Pons (tissue), 1 donor: Measurements from ENCODE around the gene C3orf38.
"Not testable (repeated sequence)": the region's sequence is repeated elsewhere in the genome, so short reads cannot be mapped to it uniquely, and the experiment has no call there.

ENCODE experiments used
- DNase-seq: peaks from one replicate; pipeline ENCODE4 v3.0.0-alpha.2; 2016; ENCODE audit warnings: low spot score

C3orf38 gene

GRCh38 chr3:88149509-88150362 lies at the start of gene C3orf38:
Gene C3orf38 (plus strand): TSS chr3:88149959. CDS start chr3:88150053, 94 bp downstream.
- DNase-seq, result peak; percentile 97

DNA sequence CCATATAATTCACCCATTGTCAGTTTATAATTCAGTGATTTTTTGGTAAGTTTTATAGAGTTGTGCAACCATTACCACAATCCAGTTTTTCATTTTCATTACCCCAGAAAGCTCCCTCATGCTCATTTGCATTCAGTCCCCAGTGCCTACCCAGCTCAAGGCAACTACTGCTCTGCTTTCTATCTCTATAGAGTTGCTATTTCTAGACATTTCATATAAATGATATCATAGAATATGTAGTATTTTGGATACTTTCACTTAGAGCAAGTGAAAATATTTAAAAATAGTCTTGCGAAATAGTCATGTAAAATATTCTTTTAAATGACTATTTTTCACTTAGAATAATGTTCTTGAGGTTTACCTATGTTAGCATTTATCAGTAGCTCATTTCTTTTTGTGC lies 48.6 kb upstream of the C3orf38 start:
- DNase-seq, result no peak

DNA sequence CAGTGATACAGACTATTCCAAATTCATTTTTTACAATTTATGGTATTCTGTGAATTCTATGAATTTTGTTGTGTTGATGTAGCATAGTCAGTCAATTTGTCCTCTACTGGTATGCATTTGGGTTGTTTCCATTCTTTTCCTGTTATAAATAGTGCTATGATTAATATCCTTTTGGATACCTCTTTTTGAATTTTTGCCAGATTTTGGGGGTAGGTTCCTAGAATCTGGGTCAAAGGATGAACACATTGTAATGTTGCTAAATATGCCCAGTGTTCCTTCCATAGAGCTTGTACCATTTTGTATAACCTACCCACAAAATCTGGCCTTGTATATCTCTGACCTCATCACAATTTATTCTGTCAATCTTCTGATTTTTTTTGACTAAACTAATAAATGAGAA lies 44.4 kb upstream of the C3orf38 start:
- DNase-seq, result no peak

DNA sequence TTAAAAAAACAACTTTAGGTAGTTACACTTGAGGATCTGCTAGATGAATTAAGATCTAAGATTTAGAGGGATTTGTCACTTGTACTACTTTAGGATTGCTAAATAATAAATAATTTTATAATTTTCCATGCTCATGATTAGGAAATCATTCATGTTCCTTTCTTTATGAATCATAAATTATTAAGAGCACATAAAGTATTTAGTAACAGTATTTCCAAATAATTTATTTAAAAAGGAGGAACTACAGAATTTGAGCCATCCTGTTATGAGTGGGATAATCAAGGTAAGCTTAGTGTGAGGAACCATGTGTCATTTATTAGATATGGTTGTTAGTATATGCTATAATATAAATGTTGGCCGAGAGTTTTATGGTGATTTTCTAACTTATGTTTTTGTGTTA lies 37.5 kb upstream of the C3orf38 start:
- DNase-seq, result no peak

DNA sequence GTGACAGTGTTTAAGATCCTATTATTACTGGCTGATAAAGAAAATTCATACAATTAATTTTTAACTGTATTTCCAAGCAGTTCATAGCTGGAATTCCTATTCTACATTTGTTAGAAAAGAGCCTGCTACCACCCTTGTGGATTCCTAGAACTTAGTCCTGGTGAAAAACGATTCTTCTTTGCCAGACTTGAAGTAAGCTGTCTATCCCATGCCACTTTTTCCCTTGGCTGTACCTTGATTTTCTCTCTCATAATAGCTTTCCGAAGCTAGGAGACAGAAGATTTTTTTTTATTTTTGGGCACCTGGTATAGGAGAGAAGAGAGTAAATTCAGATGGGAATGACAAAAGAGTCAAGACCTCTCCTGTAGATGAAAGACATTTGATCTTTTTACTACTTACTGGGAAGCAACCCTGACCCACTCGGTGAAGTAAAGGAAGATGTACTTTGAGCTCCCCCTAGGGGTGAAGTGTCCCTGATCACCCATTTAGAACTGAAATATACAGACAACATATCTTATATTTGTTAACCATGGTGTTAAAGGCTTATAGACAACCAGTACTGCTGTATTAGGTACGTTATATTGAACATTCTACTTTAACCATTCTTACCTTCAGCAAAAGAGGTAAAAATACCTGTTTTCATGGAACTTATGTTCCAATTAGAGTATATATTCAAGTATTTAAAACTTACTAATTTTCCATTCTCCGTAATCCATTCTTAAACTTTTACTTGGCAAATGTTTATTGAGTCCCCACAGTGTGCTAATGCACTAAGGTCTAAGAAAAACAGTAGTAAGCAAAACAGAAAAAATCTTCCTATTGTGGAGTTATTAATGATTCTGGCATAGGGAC lies 36.2 kb upstream of the C3orf38 start:
- DNase-seq, result peak; percentile 84

DNA sequence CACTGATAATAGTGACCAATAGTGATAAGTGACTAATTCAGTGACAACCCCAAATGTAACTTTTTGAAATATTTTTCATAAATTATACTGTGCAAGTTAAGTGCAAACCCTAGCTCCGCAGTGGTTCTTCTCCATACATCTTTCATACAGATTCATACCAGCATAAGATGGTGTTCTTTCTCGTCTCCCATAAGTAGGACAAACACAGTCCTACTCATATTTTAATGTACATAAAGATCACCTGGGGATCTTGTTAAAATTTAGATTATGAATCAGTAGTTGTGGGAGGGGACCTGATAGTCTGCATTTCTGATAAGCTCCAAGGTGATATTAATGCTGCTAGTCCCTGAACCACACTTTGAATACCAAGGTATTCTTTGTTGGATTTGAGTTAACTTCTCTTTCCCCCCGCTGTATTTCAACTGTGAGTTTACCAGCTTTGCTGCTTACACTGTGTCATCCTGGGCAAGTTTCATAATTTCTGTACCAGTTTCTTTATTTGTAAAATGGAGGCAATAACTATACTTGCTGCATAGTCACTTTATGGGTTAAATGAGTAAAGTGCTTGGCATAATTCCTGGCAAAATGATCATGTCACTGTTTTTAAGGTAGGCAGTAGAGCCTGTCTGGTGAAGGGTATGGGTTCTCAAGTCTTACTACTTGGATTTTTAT lies 34.7 kb upstream of the C3orf38 start:
- DNase-seq, result no peak

- DNase-seq, result no peak
These were observed 32.1 kb upstream of the C3orf38 start for GRCh38 chr3:88117683-88118082.

GRCh38 chr3:88118603-88119002 lies 31.2 kb upstream of the C3orf38 start:
- not testable (repeated sequence) for DNase-seq

- DNase-seq, result no peak
These were observed 26.2 kb upstream of the C3orf38 start for GRCh38 chr3:88123526-88123925.

DNA sequence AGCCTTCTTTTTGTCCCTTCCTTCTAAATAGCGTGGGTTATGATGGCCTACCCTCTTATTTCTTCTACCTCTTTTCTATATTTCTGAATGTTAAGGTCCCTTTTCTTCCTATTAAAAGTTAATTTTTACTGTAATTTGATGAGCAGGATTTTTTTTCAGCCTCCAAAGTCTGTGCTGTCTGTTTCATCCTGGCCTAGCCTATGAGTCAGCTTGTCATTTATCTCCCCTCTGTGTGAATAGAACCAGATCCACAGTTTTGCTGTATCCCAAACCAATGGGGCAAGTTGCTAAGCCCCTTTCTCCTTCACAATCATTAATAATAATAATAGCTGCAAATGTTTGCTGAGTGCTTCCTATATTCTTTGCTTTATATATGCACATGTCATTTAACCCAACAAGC lies 18.1 kb upstream of the C3orf38 start:
- no peak for DNase-seq

DNA sequence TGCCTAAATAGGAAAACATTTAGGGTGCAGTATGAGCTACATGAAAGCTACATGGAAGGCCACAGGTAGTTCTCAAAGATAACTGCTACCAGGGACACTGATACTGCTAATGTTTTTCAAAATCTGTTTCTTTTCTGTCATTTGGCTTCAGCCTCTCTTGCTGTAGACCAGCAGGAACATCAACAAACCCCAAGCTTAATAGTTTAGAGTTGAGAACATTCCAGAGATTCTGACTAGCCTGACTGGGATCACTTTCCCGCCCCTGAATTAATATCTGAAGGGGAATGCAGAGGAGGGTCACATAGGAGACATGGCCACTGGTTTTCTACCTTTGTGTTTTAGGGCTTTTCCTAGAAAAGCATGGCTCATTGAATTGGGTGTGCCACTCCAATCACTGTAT lies 16.9 kb upstream of the C3orf38 start:
- no peak for DNase-seq

- DNase-seq, result no peak
These were observed 16.0 kb upstream of the C3orf38 start for GRCh38 chr3:88133711-88134263.

DNA sequence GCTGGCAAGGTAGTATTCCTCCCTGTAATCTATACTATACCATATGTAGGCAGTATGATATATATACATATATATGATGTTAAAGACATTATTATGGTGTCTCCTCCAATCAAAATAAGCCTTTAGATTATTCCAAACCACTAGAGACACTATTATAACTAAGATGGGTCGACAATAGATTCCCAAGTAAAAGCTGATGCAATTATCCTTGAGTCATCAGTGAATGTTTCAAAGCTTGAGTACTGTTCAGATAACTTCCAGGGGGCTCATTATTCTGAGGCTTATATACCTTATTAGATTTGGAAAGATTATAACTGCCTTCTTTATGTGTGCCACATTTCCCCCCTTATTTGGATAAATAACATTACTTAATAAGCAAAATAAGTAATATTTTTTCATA lies 11.9 kb upstream of the C3orf38 start:
- DNase-seq, result no peak

- no peak for DNase-seq
These were observed 8.2 kb upstream of the C3orf38 start for GRCh38 chr3:88141458-88142083.

GRCh38 chr3:88142094-88142624 lies 7.6 kb upstream of the C3orf38 start:
- DNase-seq, result no peak

GRCh38 chr3:88147261-88147660 lies 2.5 kb upstream of the C3orf38 start:
- DNase-seq, result no peak

DNA sequence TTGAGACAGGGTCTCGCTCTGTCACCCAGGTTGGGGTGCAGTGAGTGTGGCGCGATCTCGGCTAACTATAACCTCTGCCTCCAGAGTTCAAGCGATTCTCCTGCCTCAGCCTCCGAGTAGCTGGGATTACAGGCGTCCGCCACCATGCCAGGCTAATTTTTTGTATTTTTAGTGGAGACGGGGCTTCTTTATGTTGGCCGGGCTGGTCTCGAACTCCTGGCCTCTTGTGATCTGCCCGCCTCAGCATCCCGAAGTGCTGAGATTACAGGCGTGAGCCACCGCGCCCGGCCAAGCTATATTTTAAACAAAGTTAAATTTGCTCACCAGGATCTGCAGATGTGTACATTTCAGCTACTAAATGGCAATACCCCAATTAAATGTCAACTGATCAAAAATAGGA lies 1.1 kb upstream of the C3orf38 start:
- DNase-seq, result no peak

DNA sequence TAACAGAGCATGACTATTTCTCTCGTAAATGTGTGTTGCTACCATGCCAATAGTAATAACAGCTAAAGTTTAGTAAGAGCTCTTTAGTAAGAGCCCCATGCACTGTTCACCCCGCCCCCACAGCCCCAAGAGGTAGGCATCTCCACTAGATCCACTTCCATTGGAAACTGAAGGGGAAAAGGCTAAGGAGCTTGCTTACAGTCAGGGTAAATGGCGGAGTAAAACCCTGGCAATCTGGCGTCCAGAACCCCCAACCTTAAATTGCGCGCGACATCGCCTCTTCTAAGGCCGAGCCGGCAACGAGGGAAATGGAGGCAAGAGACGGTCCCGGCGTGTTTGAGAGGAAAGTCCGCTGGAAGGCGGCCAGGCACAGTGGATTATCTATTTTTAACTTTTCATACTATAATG lies 654 bp upstream of the C3orf38 start:
- no peak for DNase-seq

DNA sequence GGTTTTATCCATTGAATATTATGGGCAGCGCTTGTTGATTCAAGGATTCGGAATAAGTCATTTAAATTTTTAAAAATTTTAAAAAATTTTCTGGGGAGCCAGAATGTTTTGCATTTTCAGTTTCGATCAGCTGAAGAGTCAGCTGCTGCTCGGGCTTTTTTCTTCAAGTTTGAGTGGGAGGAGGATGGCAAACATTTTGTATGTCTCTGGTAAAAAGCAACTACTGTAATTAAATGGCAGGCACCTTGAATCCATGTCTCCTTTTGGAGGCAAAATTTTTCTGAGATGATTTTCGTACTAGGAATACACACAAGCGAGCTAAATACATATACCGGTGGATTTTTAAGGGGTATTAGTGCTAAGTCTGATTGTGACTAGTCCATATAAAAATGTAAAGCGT lies 612 bp downstream of the C3orf38 start:
- peak; percentile 58 for DNase-seq

DNA sequence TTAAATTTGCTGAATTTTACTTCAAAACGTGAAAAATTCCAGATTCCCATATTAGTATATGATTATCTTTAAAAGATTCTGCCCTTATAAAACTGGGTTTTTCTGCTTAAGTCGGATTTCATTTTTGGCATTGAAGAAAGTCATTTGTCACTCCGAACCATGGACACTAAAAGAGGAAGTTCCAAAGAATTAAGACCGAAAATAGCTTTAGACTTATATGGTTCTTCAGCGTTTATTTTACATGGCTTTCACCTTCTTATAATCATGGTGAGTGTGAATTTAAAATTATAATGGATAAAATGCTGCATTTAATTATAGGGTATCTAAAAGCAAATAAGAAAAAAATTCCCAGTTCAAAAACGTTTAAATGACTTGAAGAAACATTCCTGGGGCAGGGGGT lies 1.0 kb downstream of the C3orf38 start:
- DNase-seq, result peak; percentile 49

DNA sequence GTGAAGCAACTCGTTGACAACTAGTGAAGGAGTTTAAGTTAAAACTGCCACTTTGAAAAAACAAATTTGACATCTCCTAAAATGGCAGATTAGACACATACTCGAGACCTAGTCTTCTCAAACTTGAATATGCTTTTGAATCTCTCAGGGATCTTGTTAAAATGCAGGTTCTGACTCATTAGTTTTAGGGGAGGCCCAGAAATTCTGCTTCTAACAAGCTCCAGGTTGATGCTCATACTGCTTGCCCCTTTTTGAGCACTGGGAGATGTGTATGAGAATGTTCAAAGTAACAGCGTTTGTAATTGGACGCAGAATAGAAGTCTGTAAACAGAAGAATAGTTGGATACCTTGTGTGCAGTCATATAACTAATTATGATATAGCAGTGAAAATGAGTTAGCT lies 1.6 kb downstream of the C3orf38 start:
- DNase-seq, result no peak

DNA sequence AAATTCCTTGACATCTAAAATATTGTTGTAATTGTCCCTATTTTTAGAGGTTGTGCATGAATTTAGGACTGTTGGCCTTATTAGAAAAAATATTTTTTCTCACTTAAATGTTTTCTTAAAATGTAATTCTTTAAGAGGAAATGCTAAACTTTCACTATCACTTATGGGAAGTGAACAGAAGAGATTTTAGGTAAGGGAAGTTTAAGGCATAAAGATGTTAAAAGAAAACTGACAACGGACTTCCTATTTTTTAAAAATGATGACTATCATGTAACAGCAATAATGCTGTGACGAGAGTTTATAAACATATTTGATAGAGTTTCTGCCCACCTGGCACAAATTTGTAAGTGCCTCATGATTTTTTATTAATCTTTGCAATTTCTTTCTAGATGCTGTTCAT lies 3.1 kb downstream of the C3orf38 start:
- DNase-seq, result no peak
